Thyroid gland (tissue), 4 donors: Measurements from ENCODE around the gene EDIL3. TPM values are rescaled to one million over a fixed set of nuclear protein-coding genes. Genes with fewer than 3 reads are reported as not detected.

Source experiments
- DNase-seq, 2 donors: peaks; one replicate each; pipeline ENCODE4 v3.0.0-alpha.2; 2019
- H3K27ac ChIP-seq, 3 donors: fragments of 200-600 bp; sonication (generic); 1 replicate in 2 of 3; 2 replicates in 1 of 3; pipeline ENCODE4 v1.5.1; 2016 to 2019; ENCODE audit warnings: mild to moderate bottlenecking in 1 of 3, moderate library complexity in 1 of 3
- H3K27me3 ChIP-seq: fragments of 200-600 bp; sonication (generic); one replicate; pipeline ENCODE4 v1.5.1; 2019
- H3K36me3 ChIP-seq, 2 donors: fragments of 200-600 bp; sonication (generic); one replicate each; pipeline ENCODE4 v1.5.1; 2016 to 2019
- H3K4me1 ChIP-seq, 2 donors: fragments of 200-600 bp; sonication (generic); one replicate each; pipeline ENCODE4 v1.5.1; 2017 to 2019
- H3K4me3 ChIP-seq, 3 donors: fragments of 200-600 bp; sonication (generic); replicated peaks in 1 of 3; 1 replicate in 2 of 3; 2 replicates in 1 of 3; pipeline ENCODE4 v1.5.1; 2016; ENCODE audit warnings: mild to moderate bottlenecking in 1 of 3
- H3K9me3 ChIP-seq: fragments of 200-600 bp; sonication (generic); one replicate; pipeline ENCODE4 v1.5.1; 2017
- CTCF ChIP-seq, 6 experiments: fragments of 200-600 bp in 3 of 6; fragments of 450-650 bp in 3 of 6; sonication (generic) in 3 of 6; IDR thresholded peaks; one replicate each; pipeline ENCODE4 v1.5.1; 2016 to 2019; ENCODE audit warnings: antibody characterized with exemption in 6 of 6, mild to moderate bottlenecking in 2 of 6, inconsistent platforms in 1 of 6, moderate library complexity in 1 of 6
- POLR2A ChIP-seq, 2 donors: fragments of 450-650 bp; IDR thresholded peaks; one replicate each; pipeline ENCODE4 v1.6.1; 2017; ENCODE audit warnings: antibody characterized with exemption in 2 of 2, mild to moderate bottlenecking in 2 of 2, moderate library complexity in 1 of 2
- WGBS, 2 donors: methylation state at CpG; one replicate each; pipeline ENCODE4 v1.1.5; 2017; 5-methylcytosine and 5-hydroxymethylcytosine counted together
- intact Hi-C: fragments of 100-400 bp; cut with DNase I; formaldehyde crosslinking; loops from one replicate; pipeline ENCODE4 v1.15.1; 2023
- total RNA-seq, 4 donors: library from RNA; depleted of rRNA; stranded (reverse); fragments of >200 nt; gene quantifications; one replicate each; pipeline ENCODE4 v1.2.3, GENCODE V29; 2016

EDIL3 gene
- total RNA-seq, 4 donors from 2014 or later, result 2.0 to 5.5 (median 3.3) TPM

GRCh38 chr5:83988293-83988685 is 396.4 kb downstream of the EDIL3 start:
- Histone ChIP-seq H3K4me1 (no peaks in the 10 kb centered on the region), H3K36me3 (no peaks in the 10 kb centered on the region), H3K4me3 (no peak overlapping the region), H3K9me3 (no peaks in the 10 kb centered on the region), H3K27ac (no peak overlapping the region), H3K27me3 (no peaks in the 10 kb centered on the region)
- intact Hi-C loops, result no loop called here
- DNase-seq, result no peak
- TF ChIP-seq CTCF (IDR thresholded peaks at IDR 0.05) (no peak), POLR2A (IDR thresholded peaks at IDR 0.05) (no peak)

DNA sequence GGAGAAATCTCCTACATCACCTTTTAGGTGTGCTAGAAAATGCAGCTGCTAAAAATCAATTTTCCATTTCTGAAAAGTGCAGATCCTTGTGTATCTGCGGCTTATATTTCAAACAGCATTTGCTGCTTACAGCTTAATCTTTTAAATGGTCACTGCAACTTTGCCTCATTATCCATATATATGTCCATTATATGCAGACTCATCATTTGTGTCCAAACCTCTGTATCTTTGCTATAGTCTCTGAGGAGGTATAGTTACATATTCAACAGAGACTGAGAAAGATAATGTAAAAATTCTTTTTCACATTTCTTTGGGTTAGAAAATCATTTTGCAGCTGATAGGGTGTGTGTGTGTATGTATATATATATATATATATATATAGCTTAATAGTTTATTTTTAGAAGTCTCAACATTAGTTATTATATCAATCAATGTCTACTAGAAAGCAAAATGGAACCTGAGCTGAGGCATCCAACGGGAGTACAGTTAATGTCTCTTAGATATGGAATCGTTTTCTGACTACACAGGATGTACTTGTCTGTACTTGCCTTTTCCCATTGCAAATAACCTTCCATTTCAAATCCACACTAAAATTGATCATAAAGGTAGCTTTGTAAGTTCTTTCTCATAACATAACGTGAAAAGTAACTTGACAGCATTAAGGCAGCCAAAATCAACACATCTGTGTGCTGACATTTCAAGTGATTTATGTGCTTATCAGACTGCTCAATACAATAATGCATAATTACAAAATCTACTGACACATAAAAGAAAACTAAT is 397.0 kb downstream of the EDIL3 start:
- no peaks in the 10 kb centered on the region for H3K4me1 ChIP-seq
- H3K27ac ChIP-seq, result no peak overlapping the region
- intact Hi-C loops, result no loop called here
- H3K4me3 ChIP-seq, result no peak overlapping the region
- 62 to 73% methylated on average over 4 of the region's 4 CpGs for WGBS, 2 donors
- H3K9me3 ChIP-seq, result no peaks in the 10 kb centered on the region
- no peak for DNase-seq
- no peaks in the 10 kb centered on the region for H3K36me3 ChIP-seq
- no peaks in the 10 kb centered on the region for H3K27me3 ChIP-seq
- no peak for TF ChIP-seq CTCF (IDR thresholded peaks at IDR 0.05)
- no peak for TF ChIP-seq POLR2A (IDR thresholded peaks at IDR 0.05)

- TF ChIP-seq CTCF (IDR thresholded peaks at IDR 0.05), result no peak
- no peak for TF ChIP-seq POLR2A (IDR thresholded peaks at IDR 0.05)
- Histone ChIP-seq H3K27me3 (no peaks in the 10 kb centered on the region), H3K36me3 (no peaks in the 10 kb centered on the region), H3K4me1 (no peaks in the 10 kb centered on the region), H3K9me3 (no peaks in the 10 kb centered on the region), H3K27ac (no peak overlapping the region), H3K4me3 (no peak overlapping the region)
- 86 to 90% methylated on average over 4 of the region's 4 CpGs for WGBS, 2 donors
- intact Hi-C loops, result no loop called here
- no peak for DNase-seq
Measured at GRCh38 chr5:83983852-83984251, 400.8 kb downstream of the EDIL3 start.

DNA sequence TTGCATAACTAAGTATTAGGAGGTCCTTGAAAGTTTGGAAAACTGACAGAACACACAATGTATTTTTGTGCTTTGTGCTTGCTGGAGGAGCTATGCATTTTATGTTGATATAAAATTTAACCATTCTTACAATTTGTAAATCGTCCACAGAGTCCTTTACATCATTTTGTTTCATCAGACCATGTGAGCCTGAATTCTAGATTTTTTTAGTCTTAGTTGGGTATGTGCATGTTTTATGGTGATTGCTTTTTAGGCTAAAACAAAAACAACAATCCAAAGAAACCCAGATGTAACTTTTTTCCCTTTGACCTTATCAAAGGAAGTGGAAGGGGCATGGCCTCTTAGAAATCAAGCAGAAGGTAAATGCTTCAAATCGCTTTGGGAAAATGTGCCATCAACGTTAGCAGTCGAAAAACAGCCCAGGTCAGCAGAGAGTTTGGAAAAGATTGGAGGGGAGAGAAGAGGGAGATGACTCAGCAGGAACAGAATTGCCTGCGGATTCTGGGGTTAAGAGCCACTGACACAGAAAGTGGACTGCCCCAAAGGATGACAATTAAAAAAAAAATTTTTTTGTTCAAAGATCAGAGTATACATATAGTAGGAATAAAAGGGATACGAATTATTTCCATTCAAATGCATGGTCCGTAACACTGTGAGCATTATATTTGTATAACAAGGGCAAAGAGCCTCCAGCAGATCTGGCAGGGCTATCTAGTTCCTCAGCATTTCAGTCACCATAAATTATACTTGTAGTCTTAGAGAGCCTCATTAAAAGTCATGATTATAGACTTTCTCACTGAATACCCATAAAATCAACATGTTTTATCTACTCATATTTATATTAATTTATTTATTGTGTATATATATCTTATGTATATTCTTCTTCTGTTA is 410.5 kb downstream of the EDIL3 start:
- peak in 1 of 2 donors; percentile 5 for DNase-seq
- no peaks in the 10 kb centered on the region for H3K9me3 ChIP-seq
- TF ChIP-seq POLR2A (IDR thresholded peaks at IDR 0.05) (no peak), CTCF (IDR thresholded peaks at IDR 0.05) (no peak)
- H3K27ac ChIP-seq, result no peak overlapping the region
- intact Hi-C loops, result no loop called here
- 47 to 50% methylated on average over 7 of the region's 7 CpGs for WGBS, 2 donors
- H3K4me3 ChIP-seq, result no peak overlapping the region
- no peaks in the 10 kb centered on the region for H3K4me1 ChIP-seq
- no peaks in the 10 kb centered on the region for H3K27me3 ChIP-seq
- no peaks in the 10 kb centered on the region for H3K36me3 ChIP-seq

DNA sequence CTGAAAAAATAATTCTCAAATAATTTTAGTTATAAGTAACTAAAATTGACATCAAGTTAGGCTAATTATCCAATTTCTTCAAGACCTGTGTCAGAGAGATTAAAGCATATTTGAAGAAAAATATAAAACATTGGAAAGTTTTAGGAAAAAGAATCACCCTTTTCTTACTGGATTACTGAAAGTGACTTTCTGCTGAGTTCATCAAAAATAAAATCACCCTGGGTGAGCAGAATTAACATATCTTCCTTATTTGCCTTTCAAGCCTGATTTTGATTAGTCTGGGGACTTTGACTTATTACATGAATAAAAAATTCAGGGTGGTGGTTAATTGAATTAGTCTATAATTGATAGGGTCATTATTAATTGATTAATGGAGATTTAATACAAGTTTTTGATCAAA is 411.8 kb downstream of the EDIL3 start:
- intact Hi-C loops, result no loop called here

More for the DNA sequence above, 411.8 kb downstream of the EDIL3 start:
- DNase-seq, result no peak
- H3K4me3 ChIP-seq, result no peak overlapping the region
- no peak overlapping the region for H3K27ac ChIP-seq
- H3K4me1 ChIP-seq, result no peaks in the 10 kb centered on the region
- no peaks in the 10 kb centered on the region for H3K36me3 ChIP-seq
- no peaks in the 10 kb centered on the region for H3K9me3 ChIP-seq
- TF ChIP-seq POLR2A (IDR thresholded peaks at IDR 0.05) (no peak), CTCF (IDR thresholded peaks at IDR 0.05) (no peak)
- H3K27me3 ChIP-seq, result no peaks in the 10 kb centered on the region
